NCI-H82 (cell line): ENCODE measurements around the gene GSTA2.
A peak's percentile ranks its signal among the peaks of the same experiment; 100 is the strongest.
"Not testable (repeated sequence)": the region's sequence is repeated elsewhere in the genome, so short reads cannot be mapped to it uniquely, and the experiment has no call there.

Experiments used
- DNase-seq: peaks from one replicate; lab custom pipeline; 2025; lab: John Stamatoyannopoulos, UW

The GSTA2 gene

GRCh38 chr6:52760105-52760765 lies 3.0 kb downstream of the GSTA2 start:
- no peak for DNase-seq

GRCh38 chr6:52759085-52759484 lies 4.2 kb downstream of the GSTA2 start:
- no peak for DNase-seq

- not testable (repeated sequence) for DNase-seq
These were observed 5.5 kb downstream of the GSTA2 start for GRCh38 chr6:52757651-52758338.

- DNase-seq, result no peak
These were observed 8.8 kb downstream of the GSTA2 start for GRCh38 chr6:52754443-52754842.

GRCh38 chr6:52753137-52753536 lies 10.1 kb downstream of the GSTA2 start:
- DNase-seq, result not testable (repeated sequence)

- DNase-seq, result no peak
These were observed 11.0 kb downstream of the GSTA2 start for GRCh38 chr6:52752310-52752709.

GRCh38 chr6:52749556-52750152 lies 13.6 kb downstream of the GSTA2 start:
- peak; percentile 43 for DNase-seq

GRCh38 chr6:52747301-52747700 lies 16.0 kb downstream of the GSTA2 start:
- DNase-seq, result not testable (repeated sequence)

GRCh38 chr6:52746213-52746612 lies 17.1 kb downstream of the GSTA2 start:
- no peak for DNase-seq

- no peak for DNase-seq
These were observed 17.5 kb downstream of the GSTA2 start for GRCh38 chr6:52745764-52746201.

GRCh38 chr6:52741872-52742271 lies 21.4 kb downstream of the GSTA2 start:
- no peak for DNase-seq

GRCh38 chr6:52739627-52740026 lies 23.6 kb downstream of the GSTA2 start:
- no peak for DNase-seq

- DNase-seq, result no peak
These were observed 24.1 kb downstream of the GSTA2 start for GRCh38 chr6:52739134-52739533.

- DNase-seq, result no peak
These were observed 27.1 kb downstream of the GSTA2 start for GRCh38 chr6:52736145-52736544.

- no peak for DNase-seq
These were observed 28.2 kb downstream of the GSTA2 start for GRCh38 chr6:52735071-52735470.

GRCh38 chr6:52734072-52734471 lies 29.2 kb downstream of the GSTA2 start:
- DNase-seq, result no peak

- no peak for DNase-seq
These were observed 30.1 kb downstream of the GSTA2 start for GRCh38 chr6:52733172-52733571.

GRCh38 chr6:52731719-52732118 lies 31.6 kb downstream of the GSTA2 start:
- DNase-seq, result no peak

- DNase-seq, result no peak
These were observed 33.7 kb downstream of the GSTA2 start for GRCh38 chr6:52729576-52729975.

GRCh38 chr6:52728394-52728793 lies 34.9 kb downstream of the GSTA2 start:
- DNase-seq, result no peak

GRCh38 chr6:52727908-52728307 lies 35.4 kb downstream of the GSTA2 start:
- no peak for DNase-seq

- DNase-seq, result peak; percentile 82
These were observed 36.3 kb downstream of the GSTA2 start for GRCh38 chr6:52726741-52727535.

GRCh38 chr6:52726193-52726542 lies 37.1 kb downstream of the GSTA2 start:
- no peak for DNase-seq
